ENCODE measurements around the gene OPRPN. TPM values are rescaled to one million over a fixed set of nuclear protein-coding genes. Genes with fewer than 3 reads are reported as not detected.

OPRPN gene, protein sequence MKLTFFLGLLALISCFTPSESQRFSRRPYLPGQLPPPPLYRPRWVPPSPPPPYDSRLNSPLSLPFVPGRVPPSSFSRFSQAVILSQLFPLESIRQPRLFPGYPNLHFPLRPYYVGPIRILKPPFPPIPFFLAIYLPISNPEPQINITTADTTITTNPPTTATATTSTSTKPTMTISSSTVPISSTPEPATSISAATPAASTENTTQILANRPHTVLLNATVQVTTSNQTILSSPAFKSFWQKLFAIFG
- total RNA-seq, result not detected

DNA sequence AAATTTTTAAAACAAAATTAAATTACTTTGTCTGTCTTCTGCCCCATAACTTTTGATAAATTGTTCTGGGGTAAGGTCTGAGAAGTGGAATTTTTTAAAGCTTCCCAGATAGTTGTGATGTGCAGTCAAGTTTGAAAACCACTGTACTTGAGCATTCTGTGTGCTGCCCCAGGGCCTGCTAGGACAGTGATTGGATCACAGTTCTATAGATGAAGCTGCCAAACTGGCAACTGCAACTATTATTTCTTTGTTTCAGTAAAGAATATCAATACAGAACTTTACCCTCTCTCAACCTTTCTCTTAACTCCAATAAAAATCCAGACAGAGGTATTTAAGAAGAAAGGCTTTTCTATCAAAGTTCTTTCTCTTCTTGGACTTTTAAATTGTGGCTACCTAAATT lies at the start of gene OPRPN:
OPRPN (plus strand) TSS at position 361 of the 400 bp plus-strand sequence. CDS start 1,346 bp downstream, outside the sequence.
- TF ChIP-seq, protein P1, sequence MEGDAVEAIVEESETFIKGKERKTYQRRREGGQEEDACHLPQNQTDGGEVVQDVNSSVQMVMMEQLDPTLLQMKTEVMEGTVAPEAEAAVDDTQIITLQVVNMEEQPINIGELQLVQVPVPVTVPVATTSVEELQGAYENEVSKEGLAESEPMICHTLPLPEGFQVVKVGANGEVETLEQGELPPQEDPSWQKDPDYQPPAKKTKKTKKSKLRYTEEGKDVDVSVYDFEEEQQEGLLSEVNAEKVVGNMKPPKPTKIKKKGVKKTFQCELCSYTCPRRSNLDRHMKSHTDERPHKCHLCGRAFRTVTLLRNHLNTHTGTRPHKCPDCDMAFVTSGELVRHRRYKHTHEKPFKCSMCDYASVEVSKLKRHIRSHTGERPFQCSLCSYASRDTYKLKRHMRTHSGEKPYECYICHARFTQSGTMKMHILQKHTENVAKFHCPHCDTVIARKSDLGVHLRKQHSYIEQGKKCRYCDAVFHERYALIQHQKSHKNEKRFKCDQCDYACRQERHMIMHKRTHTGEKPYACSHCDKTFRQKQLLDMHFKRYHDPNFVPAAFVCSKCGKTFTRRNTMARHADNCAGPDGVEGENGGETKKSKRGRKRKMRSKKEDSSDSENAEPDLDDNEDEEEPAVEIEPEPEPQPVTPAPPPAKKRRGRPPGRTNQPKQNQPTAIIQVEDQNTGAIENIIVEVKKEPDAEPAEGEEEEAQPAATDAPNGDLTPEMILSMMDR (IDR thresholded peaks at IDR 0.05), result no peak
- no peak for DNase-seq (ENCODE audit: low spot score)

DNA sequence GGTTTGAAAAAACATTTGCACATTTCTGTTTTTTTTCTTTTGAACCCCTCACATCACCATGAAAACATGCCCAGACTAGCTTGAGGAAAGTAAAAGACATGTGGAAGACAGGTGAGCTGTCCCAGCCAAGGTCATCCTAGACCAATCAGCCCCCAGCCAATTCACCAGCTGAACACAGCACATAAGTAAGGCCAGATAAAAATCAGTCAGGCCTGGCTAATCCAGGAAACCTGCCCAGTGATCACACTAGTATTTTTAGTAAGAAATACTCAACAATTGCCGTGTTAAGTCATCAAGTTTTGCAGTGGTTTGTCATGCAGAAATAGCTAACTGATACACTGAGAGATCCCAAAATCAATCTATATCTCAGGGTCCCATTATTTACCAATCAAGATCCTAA lies 41.6 kb upstream of the OPRPN start:
- no peaks in the 10 kb centered on the region for H3K36me3 ChIP-seq
- no peak overlapping the region for H3K27ac ChIP-seq
- H3K4me3 ChIP-seq, result no peak overlapping the region
- no peaks in the 10 kb centered on the region for H3K4me1 ChIP-seq (ENCODE audit: control insufficient read depth in 1 of 2, low read depth in 2 of 2)
- DNase-seq (ENCODE audit: low spot score) (no peak), ATAC-seq (ENCODE audit: insufficient number of reproducible peaks, low FRiP score, low read depth) (no peak)
- H3K27me3 ChIP-seq (replicated peaks; ENCODE audit: insufficient read depth), result no peaks in the 10 kb centered on the region
- TF ChIP-seq, protein P1 (IDR thresholded peaks at IDR 0.05), result no peak
- H3K9me3 ChIP-seq, result no peaks in the 10 kb centered on the region

More for the DNA sequence above, at the start of gene OPRPN:
- Histone ChIP-seq H3K9me3 (no peaks in the 10 kb centered on the region), H3K27me3 (replicated peaks; ENCODE audit: insufficient read depth) (no peaks in the 10 kb centered on the region), H3K4me3 (no peak within 1 kb of the TSS), H3K27ac (no peak within 1 kb of the TSS), H3K4me1 (ENCODE audit: control insufficient read depth in 1 of 2, low read depth in 2 of 2) (no peaks in the 10 kb centered on the region), H3K36me3 (no peaks in the 10 kb centered on the region)
- ATAC-seq (ENCODE audit: insufficient number of reproducible peaks, low FRiP score, low read depth), result no peak

DNA sequence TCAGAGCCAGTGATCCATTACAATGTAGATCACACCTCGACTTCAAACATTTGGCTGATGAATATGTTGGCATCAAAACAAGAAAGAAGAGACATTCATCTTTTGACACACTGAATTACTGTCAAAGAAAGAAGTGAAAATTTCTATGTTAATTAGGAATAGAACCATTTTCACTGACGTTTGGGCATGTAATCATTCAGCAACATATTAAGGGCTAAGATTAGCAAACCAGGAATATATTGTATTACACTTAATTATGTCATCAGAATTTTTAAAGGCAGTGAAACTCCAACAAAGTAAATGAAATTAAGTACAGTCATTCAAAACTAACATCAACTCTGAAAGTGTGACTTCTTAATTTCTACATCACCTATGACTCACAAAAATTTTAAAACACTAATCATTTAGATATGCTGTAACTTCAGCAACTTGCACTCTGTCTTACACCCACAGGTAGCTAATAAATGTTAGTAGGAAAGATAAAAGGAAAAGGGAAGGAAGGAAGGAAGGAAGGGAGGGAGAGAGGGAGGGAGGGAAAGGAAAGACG lies 38.6 kb upstream of the OPRPN start:
- Histone ChIP-seq H3K27ac (no peak overlapping the region), H3K9me3 (no peaks in the 10 kb centered on the region), H3K4me3 (no peak overlapping the region), H3K27me3 (replicated peaks; ENCODE audit: insufficient read depth) (no peaks in the 10 kb centered on the region), H3K4me1 (ENCODE audit: control insufficient read depth in 1 of 2, low read depth in 2 of 2) (no peaks in the 10 kb centered on the region), H3K36me3 (no peaks in the 10 kb centered on the region)
- DNase-seq (ENCODE audit: low spot score) (no peak), ATAC-seq (ENCODE audit: insufficient number of reproducible peaks, low FRiP score, low read depth) (no peak)
- TF ChIP-seq, protein P1 (IDR thresholded peaks at IDR 0.05), result no peak

DNA sequence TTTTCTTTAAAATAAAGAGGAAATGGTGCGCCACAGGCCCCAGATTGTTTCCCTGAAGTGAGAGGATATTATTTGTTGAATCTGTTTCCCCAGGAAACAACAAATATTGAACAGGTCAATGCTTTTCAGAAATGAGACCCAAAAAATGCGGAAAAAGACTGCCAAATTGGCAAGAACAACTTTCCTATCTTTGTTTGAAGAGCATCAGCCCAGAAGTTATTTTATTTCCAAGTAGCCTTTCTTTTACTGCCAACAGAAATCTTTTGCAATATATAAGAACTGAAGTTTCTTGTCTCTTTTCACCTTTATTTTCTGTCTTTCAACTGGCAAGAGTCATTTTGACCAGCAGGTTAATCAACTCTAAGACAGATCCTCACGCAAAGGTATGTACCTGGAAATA lies 37.3 kb upstream of the OPRPN start, which contains the start of gene SMR3A:
SMR3A (plus strand) TSS at position 301 of the 400 bp plus-strand sequence. CDS start 1,356 bp downstream, outside the sequence.
- Histone ChIP-seq H3K27me3 (replicated peaks; ENCODE audit: insufficient read depth) (no peaks in the 10 kb centered on the region), H3K4me1 (ENCODE audit: control insufficient read depth in 1 of 2, low read depth in 2 of 2) (no peaks in the 10 kb centered on the region), H3K36me3 (no peaks in the 10 kb centered on the region), H3K4me3 (no peak within 1 kb of the TSS), H3K27ac (no peak within 1 kb of the TSS), H3K9me3 (no peaks in the 10 kb centered on the region)
- no peak for DNase-seq (ENCODE audit: low spot score)
- TF ChIP-seq, protein P1 (IDR thresholded peaks at IDR 0.05), result no peak
- no peak for ATAC-seq (ENCODE audit: insufficient number of reproducible peaks, low FRiP score, low read depth)

DNA sequence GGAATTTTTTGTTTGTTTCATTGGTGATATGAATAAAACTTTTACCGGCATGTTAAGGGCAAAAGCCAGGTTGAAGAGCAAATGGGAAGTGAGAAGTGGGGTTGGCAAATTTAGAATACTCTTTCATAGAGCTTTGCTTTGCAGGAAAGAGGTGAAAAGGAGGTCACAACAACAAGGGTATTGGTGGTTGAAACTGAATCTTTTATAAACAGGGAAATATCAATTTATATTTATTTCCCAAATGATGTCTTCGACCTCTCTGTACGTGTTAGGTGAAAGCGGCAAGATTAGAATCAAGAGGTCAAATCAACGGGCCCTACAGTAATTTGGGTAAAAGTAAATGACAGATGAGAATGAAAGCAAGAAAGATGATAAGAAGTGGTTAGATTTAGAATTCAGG lies 33.7 kb upstream of the OPRPN start:
- Histone ChIP-seq H3K4me1 (ENCODE audit: control insufficient read depth in 1 of 2, low read depth in 2 of 2) (no peaks in the 10 kb centered on the region), H3K9me3 (no peaks in the 10 kb centered on the region), H3K4me3 (no peak overlapping the region), H3K27me3 (replicated peaks; ENCODE audit: insufficient read depth) (no peaks in the 10 kb centered on the region), H3K36me3 (no peaks in the 10 kb centered on the region), H3K27ac (no peak overlapping the region)
- ATAC-seq (ENCODE audit: insufficient number of reproducible peaks, low FRiP score, low read depth) (no peak), DNase-seq (ENCODE audit: low spot score) (no peak)
- TF ChIP-seq, protein P1 (IDR thresholded peaks at IDR 0.05), result no peak
